Activated CD8-positive, alpha-beta T cell treated with anti-CD3 and anti-CD28 coated beads for 36 hours (primary cell): Measurements from ENCODE around the gene OSM. TPM values are rescaled to one million over a fixed set of nuclear protein-coding genes. Genes with fewer than 3 reads are reported as not detected.
"Not testable (repeated sequence)": the region's sequence is repeated elsewhere in the genome, so short reads cannot be mapped to it uniquely, and the experiment has no call there.

Experiments
- ATAC-seq: fragments of 200-7000 bp; cut with Tn5 transposase; one replicate; pipeline ENCODE4 v1.10.0; 2021; ENCODE audit warnings: mild to moderate bottlenecking, moderate library complexity
- CTCF ChIA-PET: fragments of 350-600 bp; sonication (Branson Sonifier 250); formaldehyde crosslinking; loops from one replicate; lab custom pipeline; 2021; ENCODE audit warnings: antibody characterized with exemption; lab: Charles Lee
- POLR2A ChIA-PET: fragments of 350-600 bp; sonication (Branson Sonifier 250); formaldehyde crosslinking; loops from one replicate; lab custom pipeline; 2021; ENCODE audit warnings: antibody characterized with exemption; lab: Charles Lee
- DNase-seq: peaks from one replicate; pipeline ENCODE4 v3.0.0-alpha.2; 2020
- H3K27ac Mint-ChIP-seq: one replicate; pipeline ENCODE4 v1.8.0; 2021; ENCODE audit warnings: mild to moderate bottlenecking, mixed read lengths
- H3K27me3 Mint-ChIP-seq: one replicate; pipeline ENCODE4 v1.8.0; 2021; ENCODE audit warnings: mixed read lengths
- H3K36me3 Mint-ChIP-seq: one replicate; pipeline ENCODE4 v1.8.0; 2021; ENCODE audit warnings: low read depth, mixed read lengths
- H3K4me1 Mint-ChIP-seq: one replicate; pipeline ENCODE4 v1.8.0; 2021; ENCODE audit warnings: low read depth, mixed read lengths
- H3K4me3 Mint-ChIP-seq: one replicate; pipeline ENCODE4 v1.8.0; 2021; ENCODE audit warnings: mild to moderate bottlenecking, moderate library complexity, mixed read lengths
- H3K9me3 Mint-ChIP-seq: one replicate; pipeline ENCODE4 v1.8.0; 2021; ENCODE audit warnings: mixed read lengths
- CTCF ChIP-seq: fragments of 200-600 bp; IDR thresholded peaks from one replicate; pipeline ENCODE4 v1.8.0; 2022; ENCODE audit warnings: antibody characterized with exemption, mild to moderate bottlenecking
- intact Hi-C: fragments of 100-400 bp; cut with micrococcal nuclease; formaldehyde crosslinking; loops from one replicate; pipeline ENCODE4 v1.10.0; 2022
- total RNA-seq, 2 experiments: library from RNA; stranded (reverse); gene quantifications; one replicate each; pipeline ENCODE4 v1.2.3, GENCODE V29; 2021

The OSM gene
- total RNA-seq, 2 experiments from 2014 or later = 44.3 to 45.7 TPM

- Mint-ChIP-seq H3K4me1 (peaks cover 2% of the 10 kb centered on the region), H3K36me3 (peaks cover 10% of the 10 kb centered on the region), H3K4me3 (no peak overlapping the region), H3K9me3 (no peaks in the 10 kb centered on the region), H3K27ac (peak overlapping the region; percentile 21), H3K27me3 (no peaks in the 10 kb centered on the region)
- DNase-seq (no peak), ATAC-seq (no peak)
- POLR2A ChIA-PET = interaction anchor here (0.6 to 3.6 kb wide), 5 partner anchors 8 to 765 kb away, joined by 3 to 20 read pairs (median 10); partner anchors contain the start of gene LIF
- intact Hi-C loops = no loop called here
- CTCF ChIA-PET = interaction anchor here (0.7 to 1.5 kb wide), 4 partner anchors 12 to 129 kb away, joined by 3 to 6 read pairs (median 4); no protein-coding TSS in a partner anchor
- no peak for TF ChIP-seq CTCF
Measured at GRCh38 chr22:30236875-30237274, 29.8 kb downstream of the OSM start.

- no peak for ATAC-seq
- no peaks in the 10 kb centered on the region for H3K9me3 Mint-ChIP-seq
- H3K4me1 Mint-ChIP-seq = peaks cover 2% of the 10 kb centered on the region
- ChIA-PET CTCF (interaction anchor here (1.3 to 1.6 kb wide), 3 partner anchors 20 to 131 kb away, joined by 3 read pairs; no protein-coding TSS in a partner anchor), POLR2A (interaction anchor here (1.1 to 3.6 kb wide), 3 partner anchors 9 to 116 kb away, joined by 3 to 20 read pairs (median 10); partner anchors contain the start of gene LIF)
- no peak for DNase-seq
- H3K27me3 Mint-ChIP-seq = no peaks in the 10 kb centered on the region
- no peak for TF ChIP-seq CTCF
- H3K4me3 Mint-ChIP-seq = no peak overlapping the region
- intact Hi-C loops = no loop called here
- no peak overlapping the region for H3K27ac Mint-ChIP-seq
- peaks cover 6% of the 10 kb centered on the region for H3K36me3 Mint-ChIP-seq
Measured at GRCh38 chr22:30235687-30236170, 30.9 kb downstream of the OSM start.

GRCh38 chr22:30234786-30235470, 31.7 kb downstream of the OSM start:
- no peaks in the 10 kb centered on the region for H3K36me3 Mint-ChIP-seq
- ChIA-PET POLR2A (interaction anchor here (1.1 to 3.6 kb wide), 3 partner anchors 10 to 115 kb away, joined by 3 to 20 read pairs (median 4); partner anchors contain the start of gene LIF), CTCF (interaction anchor here (0.6 to 1.6 kb wide), 4 partner anchors 53 to 360 kb away, joined by 3 read pairs; no protein-coding TSS in a partner anchor)
- no peak for ATAC-seq
- no peaks in the 10 kb centered on the region for H3K27me3 Mint-ChIP-seq
- no peak for DNase-seq
- peaks cover 2% of the 10 kb centered on the region for H3K4me1 Mint-ChIP-seq
- intact Hi-C loops = no loop called here
- H3K9me3 Mint-ChIP-seq = no peaks in the 10 kb centered on the region
- H3K4me3 Mint-ChIP-seq = no peak overlapping the region
- TF ChIP-seq CTCF = no peak
- no peak overlapping the region for H3K27ac Mint-ChIP-seq

- H3K36me3 Mint-ChIP-seq, DNase-seq, ATAC-seq, H3K9me3 Mint-ChIP-seq, intact Hi-C loops, H3K27ac Mint-ChIP-seq, H3K4me3 Mint-ChIP-seq, H3K4me1 Mint-ChIP-seq, H3K27me3 Mint-ChIP-seq: not testable (repeated sequence)
- ChIA-PET CTCF (interaction anchor here (0.6 to 1.8 kb wide), 5 partner anchors 10 to 359 kb away, joined by 3 to 6 read pairs (median 3); no protein-coding TSS in a partner anchor), POLR2A (interaction anchor here (1.2 kb wide), 1 partner anchor 13 kb away, joined by 4 read pairs; no protein-coding TSS in a partner anchor)
Measured at GRCh38 chr22:30234325-30234724, 32.3 kb downstream of the OSM start.

GRCh38 chr22:30233582-30233981, 33.1 kb downstream of the OSM start:
- H3K27me3 Mint-ChIP-seq = no peaks in the 10 kb centered on the region
- ATAC-seq = no peak
- TF ChIP-seq CTCF = no peak
- CTCF ChIA-PET = interaction anchor here (1.0 to 1.8 kb wide), 3 partner anchors 9 to 125 kb away, joined by 3 to 6 read pairs (median 3); no protein-coding TSS in a partner anchor
- H3K9me3 Mint-ChIP-seq = no peaks in the 10 kb centered on the region
- H3K4me1 Mint-ChIP-seq = peaks cover 4% of the 10 kb centered on the region
- intact Hi-C loops = no loop called here
- POLR2A ChIA-PET = interaction anchor here (0.9 to 1.2 kb wide), 2 partner anchors 12 to 29 kb away, joined by 3 to 4 read pairs; no protein-coding TSS in a partner anchor
- H3K27ac Mint-ChIP-seq = no peak overlapping the region
- no peaks in the 10 kb centered on the region for H3K36me3 Mint-ChIP-seq
- H3K4me3 Mint-ChIP-seq = no peak overlapping the region
- DNase-seq = no peak
